ENCODE measurements around the gene KCNQ2.

DNA sequence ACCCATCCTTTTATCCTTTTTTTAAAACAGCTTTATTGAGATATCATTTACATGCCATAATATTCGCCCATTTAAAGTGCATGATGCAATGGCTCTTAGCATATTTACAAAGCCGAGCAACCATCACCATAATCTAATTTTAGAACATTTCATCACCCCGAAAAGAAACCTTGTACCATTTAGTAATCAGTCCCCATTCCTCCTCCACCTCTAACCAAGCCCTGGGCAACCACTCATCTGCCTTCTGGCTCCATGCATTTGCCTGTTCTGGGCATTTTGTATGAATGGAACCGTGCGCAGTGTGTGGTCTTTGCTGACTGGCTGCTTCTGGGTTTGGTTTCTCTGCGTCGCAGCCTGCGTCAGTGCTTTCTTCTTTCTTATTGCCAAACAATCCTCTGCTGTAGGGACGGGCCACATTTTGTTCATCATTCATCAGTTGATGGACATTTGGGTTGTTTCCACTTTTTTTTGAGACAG lies 36.7 kb upstream of the KCNQ2 start:
- no peak for TF ChIP-seq SRF (IDR thresholded peaks at IDR 0.05; ENCODE audit: low read depth in 2 of 2, low read length in 2 of 2)
- TF ChIP-seq, protein P1, sequence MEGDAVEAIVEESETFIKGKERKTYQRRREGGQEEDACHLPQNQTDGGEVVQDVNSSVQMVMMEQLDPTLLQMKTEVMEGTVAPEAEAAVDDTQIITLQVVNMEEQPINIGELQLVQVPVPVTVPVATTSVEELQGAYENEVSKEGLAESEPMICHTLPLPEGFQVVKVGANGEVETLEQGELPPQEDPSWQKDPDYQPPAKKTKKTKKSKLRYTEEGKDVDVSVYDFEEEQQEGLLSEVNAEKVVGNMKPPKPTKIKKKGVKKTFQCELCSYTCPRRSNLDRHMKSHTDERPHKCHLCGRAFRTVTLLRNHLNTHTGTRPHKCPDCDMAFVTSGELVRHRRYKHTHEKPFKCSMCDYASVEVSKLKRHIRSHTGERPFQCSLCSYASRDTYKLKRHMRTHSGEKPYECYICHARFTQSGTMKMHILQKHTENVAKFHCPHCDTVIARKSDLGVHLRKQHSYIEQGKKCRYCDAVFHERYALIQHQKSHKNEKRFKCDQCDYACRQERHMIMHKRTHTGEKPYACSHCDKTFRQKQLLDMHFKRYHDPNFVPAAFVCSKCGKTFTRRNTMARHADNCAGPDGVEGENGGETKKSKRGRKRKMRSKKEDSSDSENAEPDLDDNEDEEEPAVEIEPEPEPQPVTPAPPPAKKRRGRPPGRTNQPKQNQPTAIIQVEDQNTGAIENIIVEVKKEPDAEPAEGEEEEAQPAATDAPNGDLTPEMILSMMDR (IDR thresholded peaks at IDR 0.05 in 2 of 3, conservative IDR thresholded peaks at IDR 0.05 in 1 of 3; ENCODE audit: control insufficient read depth in 2 of 3, extremely low read depth in 1 of 3, insufficient read depth in 1 of 3, low read depth in 3 of 3, low read length in 3 of 3): no peak
- TF ChIP-seq POLR2A (IDR thresholded peaks at IDR 0.05; ENCODE audit: low read depth, low read length): no peak
- TF ChIP-seq ZZZ3 (IDR thresholded peaks at IDR 0.05; ENCODE audit: control insufficient read depth, insufficient read length, low read depth): no peak
- no peak for TF ChIP-seq EGR1 (IDR thresholded peaks at IDR 0.05; ENCODE audit: borderline replicate concordance in 1 of 2, low read depth in 2 of 2, low read length in 2 of 2)
- no peak for TF ChIP-seq GABPA (IDR thresholded peaks at IDR 0.05; ENCODE audit: low read depth)
- no peak for TF ChIP-seq NR2C2 (IDR thresholded peaks at IDR 0.05; ENCODE audit: borderline replicate concordance, control insufficient read depth, insufficient read length, low read depth)
- TF ChIP-seq, protein P2, sequence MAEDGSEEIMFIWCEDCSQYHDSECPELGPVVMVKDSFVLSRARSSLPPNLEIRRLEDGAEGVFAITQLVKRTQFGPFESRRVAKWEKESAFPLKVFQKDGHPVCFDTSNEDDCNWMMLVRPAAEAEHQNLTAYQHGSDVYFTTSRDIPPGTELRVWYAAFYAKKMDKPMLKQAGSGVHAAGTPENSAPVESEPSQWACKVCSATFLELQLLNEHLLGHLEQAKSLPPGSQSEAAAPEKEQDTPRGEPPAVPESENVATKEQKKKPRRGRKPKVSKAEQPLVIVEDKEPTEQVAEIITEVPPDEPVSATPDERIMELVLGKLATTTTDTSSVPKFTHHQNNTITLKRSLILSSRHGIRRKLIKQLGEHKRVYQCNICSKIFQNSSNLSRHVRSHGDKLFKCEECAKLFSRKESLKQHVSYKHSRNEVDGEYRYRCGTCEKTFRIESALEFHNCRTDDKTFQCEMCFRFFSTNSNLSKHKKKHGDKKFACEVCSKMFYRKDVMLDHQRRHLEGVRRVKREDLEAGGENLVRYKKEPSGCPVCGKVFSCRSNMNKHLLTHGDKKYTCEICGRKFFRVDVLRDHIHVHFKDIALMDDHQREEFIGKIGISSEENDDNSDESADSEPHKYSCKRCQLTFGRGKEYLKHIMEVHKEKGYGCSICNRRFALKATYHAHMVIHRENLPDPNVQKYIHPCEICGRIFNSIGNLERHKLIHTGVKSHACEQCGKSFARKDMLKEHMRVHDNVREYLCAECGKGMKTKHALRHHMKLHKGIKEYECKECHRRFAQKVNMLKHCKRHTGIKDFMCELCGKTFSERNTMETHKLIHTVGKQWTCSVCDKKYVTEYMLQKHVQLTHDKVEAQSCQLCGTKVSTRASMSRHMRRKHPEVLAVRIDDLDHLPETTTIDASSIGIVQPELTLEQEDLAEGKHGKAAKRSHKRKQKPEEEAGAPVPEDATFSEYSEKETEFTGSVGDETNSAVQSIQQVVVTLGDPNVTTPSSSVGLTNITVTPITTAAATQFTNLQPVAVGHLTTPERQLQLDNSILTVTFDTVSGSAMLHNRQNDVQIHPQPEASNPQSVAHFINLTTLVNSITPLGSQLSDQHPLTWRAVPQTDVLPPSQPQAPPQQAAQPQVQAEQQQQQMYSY (CRISPR knock-in tag; IDR thresholded peaks at IDR 0.05): no peak
- no peak for TF ChIP-seq POLR2AphosphoS2 (IDR thresholded peaks at IDR 0.05; ENCODE audit: low read depth, low read length)
- TF ChIP-seq MAX (IDR thresholded peaks at IDR 0.05; ENCODE audit: low read depth, low read length): no peak
- TF ChIP-seq POLR2AphosphoS5 (IDR thresholded peaks at IDR 0.05; ENCODE audit: low read length): no peak
- no peak for TF ChIP-seq BRCA1 (IDR thresholded peaks at IDR 0.05; ENCODE audit: low read depth, low read length)
- no peak for TF ChIP-seq ZNF24 (IDR thresholded peaks at IDR 0.05)
